ENCODE results near the gene SLC37A3. TPM values are rescaled to one million over a fixed set of nuclear protein-coding genes. Genes with fewer than 3 reads are reported as not detected.

The SLC37A3 gene
- total RNA-seq, 6 experiments from 2014 or later, result 9.5 to 22.2 (median 13.6) TPM

GRCh38 chr7:140310337-140311002 lies 87.9 kb downstream of the SLC37A3 start:
- DNase-seq, result no peak
- no peak overlapping the region for H3K27ac ChIP-seq
- no peaks in the 10 kb centered on the region for H3K36me3 ChIP-seq
- H3K4me1 ChIP-seq, result peaks cover 0 to 8% (median 3%) of the 10 kb centered on the region in 4 donors
- WGBS (ENCODE audit: insufficient coverage, low coverage, low lambda C conversion rate, missing lambda C conversion rate), result 45% methylated on average over 3 of the region's 3 CpGs
- TF ChIP-seq CTCF (IDR thresholded peaks at IDR 0.05) (no peak), POLR2A (IDR thresholded peaks at IDR 0.05) (no peak)
- no peaks in the 10 kb centered on the region for H3K27me3 ChIP-seq
- intact Hi-C loops (cut with DNase I), result no loop called here
- ATAC-seq, result no peak
- no peak overlapping the region for H3K4me3 ChIP-seq
- H3K9me3 ChIP-seq, result no peaks in the 10 kb centered on the region

DNA sequence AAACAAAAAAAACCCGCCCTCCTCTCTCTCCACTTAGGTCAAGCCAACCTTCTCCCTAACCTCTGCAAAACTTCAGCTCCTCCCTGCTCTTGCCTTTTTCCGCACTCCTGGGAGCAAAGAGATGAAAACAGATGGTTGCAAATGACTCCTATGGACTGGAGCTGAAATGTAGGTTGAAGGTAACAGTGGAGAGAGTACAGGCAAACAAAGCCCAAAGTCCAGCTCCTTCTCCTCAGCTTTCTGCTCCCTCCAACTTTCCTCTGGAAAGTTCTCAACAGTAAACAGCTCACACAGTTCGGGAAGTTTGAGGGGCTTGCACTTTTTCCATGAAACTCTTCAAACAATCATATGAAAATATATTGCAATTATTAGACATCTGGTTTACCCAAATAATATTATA lies 90.3 kb downstream of the SLC37A3 start:
- Histone ChIP-seq H3K4me1 (no peaks in the 10 kb centered on the region), H3K4me3 (no peak overlapping the region), H3K36me3 (no peaks in the 10 kb centered on the region), H3K27me3 (no peaks in the 10 kb centered on the region), H3K27ac (no peak overlapping the region), H3K9me3 (no peaks in the 10 kb centered on the region)
- ATAC-seq (no peak), DNase-seq (no peak)
- 90% methylated on average over 3 of the region's 3 CpGs for WGBS (ENCODE audit: insufficient coverage, low coverage, low lambda C conversion rate, missing lambda C conversion rate)
- no peak for TF ChIP-seq CTCF (IDR thresholded peaks at IDR 0.05)
- no peak for TF ChIP-seq POLR2A (IDR thresholded peaks at IDR 0.05)
- intact Hi-C loops (cut with DNase I), result no loop called here

GRCh38 chr7:140304191-140304799 lies 94.0 kb downstream of the SLC37A3 start:
- Histone ChIP-seq H3K36me3 (no peaks in the 10 kb centered on the region), H3K9me3 (no peaks in the 10 kb centered on the region), H3K4me1 (no peaks in the 10 kb centered on the region), H3K27me3 (no peaks in the 10 kb centered on the region), H3K4me3 (no peak overlapping the region), H3K27ac (no peak overlapping the region)
- no peak for DNase-seq
- ATAC-seq, result peak; percentile 66 to 88 (median 80)
- no peak for TF ChIP-seq POLR2A (IDR thresholded peaks at IDR 0.05)
- peak in 3 of 4 donors; percentile 36 to 46 (median 42) for TF ChIP-seq CTCF (IDR thresholded peaks at IDR 0.05)
- intact Hi-C loops (cut with DNase I), result no loop called here
- WGBS (ENCODE audit: insufficient coverage, low coverage, low lambda C conversion rate, missing lambda C conversion rate), result 95% methylated on average over 2 of the region's 3 CpGs

- Histone ChIP-seq H3K36me3 (no peaks in the 10 kb centered on the region), H3K9me3 (no peaks in the 10 kb centered on the region), H3K27ac (no peak overlapping the region), H3K27me3 (no peaks in the 10 kb centered on the region), H3K4me3 (no peak overlapping the region), H3K4me1 (no peaks in the 10 kb centered on the region)
- WGBS (ENCODE audit: insufficient coverage, low coverage, low lambda C conversion rate, missing lambda C conversion rate), result 70% methylated on average over 7 of the region's 13 CpGs
- intact Hi-C loops (cut with DNase I), result no loop called here
- ATAC-seq (no peak), DNase-seq (no peak)
- TF ChIP-seq CTCF (IDR thresholded peaks at IDR 0.05), result no peak
- TF ChIP-seq POLR2A (IDR thresholded peaks at IDR 0.05), result no peak
These were observed 97.8 kb downstream of the SLC37A3 start for GRCh38 chr7:140300243-140301136.
